ENCODE data around the gene TCF19.
A peak's percentile ranks its signal among the peaks of the same experiment; 100 is the strongest.

TCF19 gene

GRCh38 chr6:31190488-31190887 is 32.1 kb downstream of the TCF19 start (continued):
- no peak for TF ChIP-seq TSHZ2 (CRISPR knock-in tag; IDR thresholded peaks at IDR 0.05)
- no peak for TF ChIP-seq CSDC2 (CRISPR knock-in tag; IDR thresholded peaks at IDR 0.05)
- TF ChIP-seq ARNTL (CRISPR knock-in tag; IDR thresholded peaks at IDR 0.05; ENCODE audit: borderline replicate concordance, low read depth) = no peak
- TF ChIP-seq TCF4 (CRISPR knock-in tag; IDR thresholded peaks at IDR 0.05; ENCODE audit: borderline replicate concordance) = no peak
- TF ChIP-seq SNAI2 (CRISPR knock-in tag; IDR thresholded peaks at IDR 0.05) = no peak
- TF ChIP-seq POU6F1 (CRISPR knock-in tag; IDR thresholded peaks at IDR 0.05; ENCODE audit: borderline replicate concordance, low read depth) = no peak
- TF ChIP-seq TOX (CRISPR knock-in tag; IDR thresholded peaks at IDR 0.05; ENCODE audit: borderline replicate concordance) = no peak
- TF ChIP-seq ZNF565 (CRISPR knock-in tag; conservative IDR thresholded peaks at IDR 0.05; ENCODE audit: low read depth) = no peak
- TF ChIP-seq ISL1 (CRISPR knock-in tag; IDR thresholded peaks at IDR 0.05) = no peak

- ATAC-seq = peak; percentile 51
Observed at GRCh38 chr6:31192431-31193105, 34.2 kb downstream of the TCF19 start.

GRCh38 chr6:31193206-31193605 is 34.8 kb downstream of the TCF19 start:
- TF ChIP-seq PATZ1 (CRISPR knock-in tag; IDR thresholded peaks at IDR 0.05; ENCODE audit: borderline replicate concordance) = no peak
- no peak for TF ChIP-seq OSR1 (CRISPR knock-in tag; IDR thresholded peaks at IDR 0.05)
- no peak for TF ChIP-seq ZNF565 (CRISPR knock-in tag; conservative IDR thresholded peaks at IDR 0.05; ENCODE audit: low read depth)
- TF ChIP-seq POU6F1 (CRISPR knock-in tag; IDR thresholded peaks at IDR 0.05; ENCODE audit: borderline replicate concordance, low read depth) = no peak
- TF ChIP-seq RARB (CRISPR knock-in tag; IDR thresholded peaks at IDR 0.05) = no peak
- TF ChIP-seq GLIS3 (CRISPR knock-in tag; IDR thresholded peaks at IDR 0.05) = no peak
- no peak for TF ChIP-seq ZFP30 (CRISPR knock-in tag; IDR thresholded peaks at IDR 0.05)
- no peak for TF ChIP-seq CSRNP3 (CRISPR knock-in tag; IDR thresholded peaks at IDR 0.05)
- TF ChIP-seq ISL1 (CRISPR knock-in tag; IDR thresholded peaks at IDR 0.05) = no peak
- TF ChIP-seq ARNTL (CRISPR knock-in tag; IDR thresholded peaks at IDR 0.05; ENCODE audit: borderline replicate concordance, low read depth) = no peak
- no peak for TF ChIP-seq ESRRG (CRISPR knock-in tag; IDR thresholded peaks at IDR 0.05)
- no peak for TF ChIP-seq CSDC2 (CRISPR knock-in tag; IDR thresholded peaks at IDR 0.05)
- no peak for TF ChIP-seq ZFP3 (CRISPR knock-in tag; IDR thresholded peaks at IDR 0.05)
- no peak for TF ChIP-seq TOX (CRISPR knock-in tag; IDR thresholded peaks at IDR 0.05; ENCODE audit: borderline replicate concordance)
- no peak for TF ChIP-seq BACH2 (CRISPR knock-in tag; IDR thresholded peaks at IDR 0.05; ENCODE audit: borderline replicate concordance)
- TF ChIP-seq ZC3H10 (CRISPR knock-in tag; IDR thresholded peaks at IDR 0.05) = no peak
- no peak for TF ChIP-seq TSHZ2 (CRISPR knock-in tag; IDR thresholded peaks at IDR 0.05)
- ATAC-seq = no peak

All from SK-N-SH treated with all-trans-retinoic acid at 6 μM for 48 hours (cell line).